Pons (tissue), 1 donor: ENCODE data around the gene HSFY2.
"Not testable (repeated sequence)": the region's sequence is repeated elsewhere in the genome, so short reads cannot be mapped to it uniquely, and the experiment has no call there.

Experiments used
- DNase-seq: peaks from one replicate; pipeline ENCODE4 v3.0.0-alpha.2; 2016; ENCODE audit warnings: low spot score

The HSFY2 gene, protein sequence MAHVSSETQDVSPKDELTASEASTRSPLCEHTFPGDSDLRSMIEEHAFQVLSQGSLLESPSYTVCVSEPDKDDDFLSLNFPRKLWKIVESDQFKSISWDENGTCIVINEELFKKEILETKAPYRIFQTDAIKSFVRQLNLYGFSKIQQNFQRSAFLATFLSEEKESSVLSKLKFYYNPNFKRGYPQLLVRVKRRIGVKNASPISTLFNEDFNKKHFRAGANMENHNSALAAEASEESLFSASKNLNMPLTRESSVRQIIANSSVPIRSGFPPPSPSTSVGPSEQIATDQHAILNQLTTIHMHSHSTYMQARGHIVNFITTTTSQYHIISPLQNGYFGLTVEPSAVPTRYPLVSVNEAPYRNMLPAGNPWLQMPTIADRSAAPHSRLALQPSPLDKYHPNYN

DNA sequence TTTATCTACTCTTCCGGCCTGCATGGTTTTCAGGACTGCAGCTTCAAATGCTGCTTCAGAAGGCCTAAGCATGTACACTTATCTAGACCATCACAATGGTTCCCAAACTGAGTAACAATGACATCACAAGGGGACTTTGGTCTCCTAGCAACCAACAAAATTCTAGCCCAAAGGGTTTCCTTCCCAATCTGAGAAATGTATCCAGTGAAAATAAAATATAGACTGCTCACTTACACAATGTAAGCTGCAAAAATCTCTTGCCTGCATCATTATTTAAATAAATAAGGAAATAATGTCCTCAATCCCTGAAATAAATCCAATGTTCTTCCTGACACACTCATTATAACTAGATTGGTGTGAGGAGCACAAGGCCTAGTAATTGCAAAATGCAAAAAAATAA lies at the start of gene HSFY2:
Gene HSFY2 (minus strand): TSS at position 101 of the 400 bp plus-strand sequence. CDS start 117 bp downstream, outside the sequence.
- DNase-seq, result not testable (repeated sequence)

DNA sequence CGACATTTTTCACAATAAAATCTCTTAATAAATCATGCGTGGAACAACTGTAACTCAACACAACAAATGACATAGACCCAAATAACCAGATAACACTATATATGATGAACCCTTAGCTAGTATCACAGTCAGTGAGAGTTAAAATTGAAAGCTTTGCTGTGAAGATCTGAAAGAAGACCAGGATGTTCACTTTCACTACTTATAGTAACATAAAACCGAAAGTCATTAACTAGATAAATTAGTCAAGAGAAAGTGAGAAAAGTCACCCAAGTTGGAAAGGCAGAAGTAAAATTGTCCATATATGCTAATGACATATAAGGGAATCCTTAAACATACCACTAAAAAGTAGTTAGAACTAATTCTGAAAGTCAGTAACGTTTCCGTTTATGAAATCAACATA lies 42.2 kb upstream of the HSFY2 start:
- DNase-seq, result not testable (repeated sequence)

DNA sequence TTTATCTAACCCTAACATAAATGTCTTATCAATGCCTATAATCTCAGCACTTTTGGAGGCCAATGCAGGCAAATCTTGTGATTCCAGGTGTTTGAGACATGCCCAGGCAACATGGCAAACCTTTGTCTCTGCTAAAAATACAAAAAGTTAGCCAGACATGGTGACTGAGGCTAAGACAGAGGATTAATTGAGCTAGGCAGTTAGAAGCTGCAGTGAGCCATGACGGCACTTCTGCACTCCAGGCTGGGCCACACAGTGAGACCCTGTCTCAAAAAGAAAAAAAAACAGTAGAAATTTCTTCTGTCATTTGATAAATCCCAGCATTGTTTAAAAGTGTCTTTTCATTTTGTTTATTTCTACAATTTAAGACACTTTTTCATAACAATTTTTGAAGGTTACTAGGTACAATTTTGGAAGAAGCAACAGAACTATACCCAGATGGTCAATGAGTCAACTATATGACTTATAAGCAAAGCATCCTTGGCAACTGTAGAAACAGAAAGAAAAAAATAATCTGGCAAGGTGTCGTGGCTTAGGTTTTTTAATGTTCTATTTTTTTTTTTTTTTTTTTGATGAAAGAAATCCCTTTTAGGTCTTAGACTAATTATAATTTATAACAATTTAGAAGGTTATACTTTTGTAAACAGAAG lies 15.3 kb upstream of the HSFY2 start:
- DNase-seq, result not testable (repeated sequence)

DNA sequence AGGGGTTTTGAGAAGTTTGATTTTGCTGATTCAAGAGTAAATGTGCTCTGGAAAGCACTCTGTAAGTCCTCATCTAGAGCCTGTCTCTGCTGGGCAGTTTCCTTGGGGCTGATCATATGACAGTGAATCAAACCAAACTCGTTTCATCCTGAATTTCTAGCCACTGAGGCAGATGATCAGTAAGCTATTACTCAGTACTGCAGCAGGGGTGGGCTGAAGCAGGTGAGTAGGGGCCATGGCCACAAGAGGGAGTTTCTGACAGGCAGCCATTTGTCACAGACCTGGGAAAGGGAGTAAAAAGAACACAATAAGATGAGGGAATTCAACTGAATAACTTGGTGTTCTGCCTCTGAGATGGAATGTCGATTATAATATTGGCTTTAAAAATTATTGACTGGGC lies 19.5 kb downstream of the HSFY2 start:
- DNase-seq, result not testable (repeated sequence)

DNA sequence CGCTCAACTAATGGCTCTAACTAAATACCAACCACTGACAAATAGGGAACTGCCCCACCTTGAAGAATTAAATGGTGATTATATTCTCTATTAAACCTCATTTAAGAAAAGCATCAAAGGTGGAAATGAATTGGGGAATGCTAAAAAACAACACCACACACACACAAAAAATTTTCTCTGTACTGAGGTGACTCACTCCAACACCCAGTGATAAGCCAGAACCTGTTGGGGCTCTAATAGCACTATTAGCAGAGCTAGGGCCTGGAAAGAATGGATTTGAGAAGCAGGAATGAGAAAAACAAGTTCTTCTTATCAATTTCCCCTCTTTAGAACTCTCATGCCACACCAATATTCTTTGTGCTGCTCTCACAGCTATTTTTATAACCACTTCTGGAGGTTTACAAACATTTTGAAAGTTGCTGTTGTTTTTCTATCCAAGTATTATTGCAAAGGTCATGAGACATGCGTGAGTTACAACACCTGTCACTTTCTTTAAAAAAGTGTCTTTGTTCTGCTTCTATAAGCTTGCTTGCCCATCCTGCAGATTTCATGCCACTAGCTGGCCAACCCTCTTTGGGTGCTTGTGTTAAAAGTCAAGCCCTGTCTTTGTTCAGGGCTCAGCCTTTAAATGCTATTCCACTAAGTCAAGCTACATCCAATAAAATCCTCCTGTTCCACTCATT lies 20.3 kb downstream of the HSFY2 start:
- DNase-seq, result not testable (repeated sequence)

DNA sequence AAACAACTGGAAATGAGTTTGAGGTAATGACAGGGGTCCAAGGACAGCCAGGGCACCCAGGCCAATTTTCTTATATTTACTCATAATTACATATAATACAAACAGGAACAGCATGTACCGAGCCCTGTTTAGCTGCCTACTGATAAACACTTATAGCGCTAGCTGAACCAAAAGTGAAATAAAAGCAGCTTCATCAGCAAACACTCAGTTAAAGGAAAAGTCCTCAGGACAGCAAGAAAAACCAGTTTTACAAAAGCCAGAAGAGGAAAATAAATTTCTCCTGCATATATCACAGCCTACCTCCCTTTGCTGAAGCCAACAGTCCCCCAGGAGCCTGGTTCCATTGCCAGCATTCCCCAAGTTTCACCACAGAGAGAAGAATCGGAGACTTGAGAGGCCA lies 49.8 kb downstream of the HSFY2 start:
- DNase-seq, result not testable (repeated sequence)
